HFFc6 (cell line): ENCODE data around the gene ERBB4. TPM values are rescaled to one million over a fixed set of nuclear protein-coding genes. Genes with fewer than 3 reads are reported as not detected.

Experiments used
- DNase-seq: peaks from one replicate; pipeline ENCODE4 v3.0.0-alpha.2; 2018
- H3K27ac Mint-ChIP-seq: 2 replicates; pipeline ENCODE4 v1.8.0; 2020; ENCODE audit warnings: mild to moderate bottlenecking, mixed read lengths
- H3K27me3 Mint-ChIP-seq: 2 replicates; pipeline ENCODE4 v1.8.0; 2021; ENCODE audit warnings: mild to moderate bottlenecking, moderate library complexity, mixed read lengths; ENCODE audit not compliant: insufficient read depth
- H3K36me3 Mint-ChIP-seq: 2 replicates; pipeline ENCODE4 v1.8.0; 2021; ENCODE audit warnings: low read depth, mixed read lengths
- H3K4me1 Mint-ChIP-seq: 2 replicates; pipeline ENCODE4 v1.8.0; 2020; ENCODE audit warnings: low read depth, mixed read lengths
- H3K4me3 Mint-ChIP-seq: 2 replicates; pipeline ENCODE4 v1.8.0; 2020; ENCODE audit warnings: mild to moderate bottlenecking, moderate library complexity, mixed read lengths
- H3K9me3 Mint-ChIP-seq: 2 replicates; pipeline ENCODE4 v1.8.0; 2020; ENCODE audit warnings: mild to moderate bottlenecking, mixed read lengths
- total RNA-seq, 6 experiments: library from RNA; stranded (reverse); fragmentation: NEBNext Ultra II Directional; extraction: Animal tissue kit (Norgen Biotek cat#: 25700); gene quantifications; 2 replicates in 1 of 6; 3 replicates in 5 of 6; pipeline ENCODE4 v1.2.3, GENCODE V29; 2021
- TF ChIP-seq, protein P1 (sequence below): fragments of 200-600 bp; sonication (generic); IDR thresholded peaks from 2 replicates; pipeline ENCODE4 v1.5.0; 2021; ENCODE audit warnings: antibody characterized with exemption, mild to moderate bottlenecking

Gene ERBB4
- total RNA-seq, 6 experiments from 2014 or later, result not detected

- Mint-ChIP-seq H3K27ac (no peak overlapping the region), H3K4me1 (no peaks in the 10 kb centered on the region), H3K9me3 (no peaks in the 10 kb centered on the region), H3K4me3 (no peak overlapping the region), H3K27me3 (no peaks in the 10 kb centered on the region), H3K36me3 (no peaks in the 10 kb centered on the region)
- TF ChIP-seq, protein P1, sequence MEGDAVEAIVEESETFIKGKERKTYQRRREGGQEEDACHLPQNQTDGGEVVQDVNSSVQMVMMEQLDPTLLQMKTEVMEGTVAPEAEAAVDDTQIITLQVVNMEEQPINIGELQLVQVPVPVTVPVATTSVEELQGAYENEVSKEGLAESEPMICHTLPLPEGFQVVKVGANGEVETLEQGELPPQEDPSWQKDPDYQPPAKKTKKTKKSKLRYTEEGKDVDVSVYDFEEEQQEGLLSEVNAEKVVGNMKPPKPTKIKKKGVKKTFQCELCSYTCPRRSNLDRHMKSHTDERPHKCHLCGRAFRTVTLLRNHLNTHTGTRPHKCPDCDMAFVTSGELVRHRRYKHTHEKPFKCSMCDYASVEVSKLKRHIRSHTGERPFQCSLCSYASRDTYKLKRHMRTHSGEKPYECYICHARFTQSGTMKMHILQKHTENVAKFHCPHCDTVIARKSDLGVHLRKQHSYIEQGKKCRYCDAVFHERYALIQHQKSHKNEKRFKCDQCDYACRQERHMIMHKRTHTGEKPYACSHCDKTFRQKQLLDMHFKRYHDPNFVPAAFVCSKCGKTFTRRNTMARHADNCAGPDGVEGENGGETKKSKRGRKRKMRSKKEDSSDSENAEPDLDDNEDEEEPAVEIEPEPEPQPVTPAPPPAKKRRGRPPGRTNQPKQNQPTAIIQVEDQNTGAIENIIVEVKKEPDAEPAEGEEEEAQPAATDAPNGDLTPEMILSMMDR, result no peak
- DNase-seq, result no peak
Observed at GRCh38 chr2:211744379-211744778, 794.2 kb downstream of the ERBB4 start.

DNA sequence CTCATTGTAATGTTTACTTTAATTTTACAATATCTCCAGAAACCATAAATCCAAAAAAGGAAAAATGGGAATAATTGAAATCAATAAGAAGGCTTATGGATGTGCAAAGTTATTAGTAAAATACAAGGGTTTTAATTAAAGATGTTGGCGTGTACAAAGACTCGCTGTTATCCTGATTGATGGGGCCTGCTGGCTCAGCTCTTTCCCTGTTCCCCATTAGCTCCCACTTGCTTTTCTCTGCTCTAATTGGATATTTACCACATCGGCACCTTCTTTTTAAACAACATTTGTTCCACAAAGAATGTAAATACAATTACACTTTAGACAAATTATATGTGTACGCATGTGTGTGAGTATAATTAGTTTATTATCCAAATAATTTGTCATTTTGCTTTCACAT, 796.6 kb downstream of the ERBB4 start:
- no peaks in the 10 kb centered on the region for H3K9me3 Mint-ChIP-seq
- H3K27me3 Mint-ChIP-seq, result no peaks in the 10 kb centered on the region
- no peaks in the 10 kb centered on the region for H3K4me1 Mint-ChIP-seq
- no peak overlapping the region for H3K27ac Mint-ChIP-seq
- no peaks in the 10 kb centered on the region for H3K36me3 Mint-ChIP-seq
- TF ChIP-seq, protein P1, result no peak
- no peak overlapping the region for H3K4me3 Mint-ChIP-seq
- DNase-seq, result no peak

GRCh38 chr2:211737282-211737681, 801.3 kb downstream of the ERBB4 start:
- TF ChIP-seq, protein P1, result no peak
- Mint-ChIP-seq H3K9me3 (no peaks in the 10 kb centered on the region), H3K4me1 (no peaks in the 10 kb centered on the region), H3K36me3 (peaks cover 3% of the 10 kb centered on the region; the same call in 1 of the 2 replicates), H3K4me3 (no peak overlapping the region), H3K27ac (no peak overlapping the region), H3K27me3 (no peaks in the 10 kb centered on the region)
- DNase-seq, result no peak

DNA sequence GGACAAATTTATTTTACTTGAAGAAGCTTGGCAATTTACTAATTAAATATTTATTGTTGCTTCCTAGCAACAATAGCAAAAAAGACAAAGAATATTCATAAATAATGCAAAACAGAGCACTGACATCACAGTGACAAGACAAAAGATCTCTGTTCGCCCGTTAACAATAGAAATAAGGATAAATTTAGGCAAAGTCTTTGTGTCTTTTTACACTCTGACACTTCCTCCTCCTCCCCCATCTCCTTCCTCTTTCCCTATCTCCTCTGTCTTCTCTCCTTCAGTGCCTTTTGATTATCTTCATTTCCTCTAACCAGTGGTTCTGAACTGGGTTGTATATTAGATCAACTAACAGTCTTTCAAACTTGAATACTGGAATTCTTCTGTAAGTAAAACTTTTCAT, 808.4 kb downstream of the ERBB4 start:
- TF ChIP-seq, protein P1, result no peak
- Mint-ChIP-seq H3K36me3 (peaks cover 3% of the 10 kb centered on the region; the same call in 1 of the 2 replicates), H3K4me3 (no peak overlapping the region), H3K4me1 (no peaks in the 10 kb centered on the region), H3K27me3 (no peaks in the 10 kb centered on the region), H3K27ac (no peak overlapping the region), H3K9me3 (peaks cover 6% of the 10 kb centered on the region)
- no peak for DNase-seq

DNA sequence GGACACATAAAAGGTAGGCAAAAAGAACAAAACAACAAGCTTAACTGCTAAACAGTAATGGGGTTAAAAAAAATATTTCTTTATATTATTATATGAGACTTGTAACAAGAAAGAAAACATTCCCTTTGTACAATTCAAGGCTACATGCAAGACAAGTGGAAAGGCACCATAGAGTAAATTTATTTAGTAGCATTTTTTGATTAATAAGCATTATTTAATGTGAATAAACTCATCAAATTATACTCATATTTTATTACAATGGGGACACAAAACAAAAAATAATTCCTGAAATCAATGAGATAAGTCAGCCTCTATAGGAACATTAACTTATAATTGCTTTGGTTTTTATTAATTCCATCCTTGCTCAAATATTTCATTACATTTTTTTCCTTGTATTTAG, 809.2 kb downstream of the ERBB4 start:
- DNase-seq, result no peak
- TF ChIP-seq, protein P1, result no peak
- Mint-ChIP-seq H3K9me3 (peaks cover 6% of the 10 kb centered on the region), H3K36me3 (peaks cover 3% of the 10 kb centered on the region; the same call in 1 of the 2 replicates), H3K27me3 (no peaks in the 10 kb centered on the region), H3K4me1 (no peaks in the 10 kb centered on the region), H3K4me3 (no peak overlapping the region), H3K27ac (no peak overlapping the region)

GRCh38 chr2:211724933-211725332, 813.7 kb downstream of the ERBB4 start:
- H3K27me3 Mint-ChIP-seq, result no peaks in the 10 kb centered on the region
- H3K36me3 Mint-ChIP-seq, result no peaks in the 10 kb centered on the region

More at GRCh38 chr2:211724933-211725332, 813.7 kb downstream of the ERBB4 start:
- H3K27ac Mint-ChIP-seq, result no peak overlapping the region
- no peak overlapping the region for H3K4me3 Mint-ChIP-seq
- TF ChIP-seq, protein P1, result no peak
- H3K4me1 Mint-ChIP-seq, result no peaks in the 10 kb centered on the region
- DNase-seq, result no peak
- H3K9me3 Mint-ChIP-seq, result peaks cover 9% of the 10 kb centered on the region; the same call in 1 of the 2 replicates
